Activated T-cell treated with anti-CD3 and anti-CD28 coated beads for 24 hours (primary cell): ENCODE results near the gene LY6G6D.

ENCODE experiments used
- DNase-seq: peaks from one replicate; pipeline ENCODE4 v3.0.0-alpha.2; 2020; ENCODE audit warnings: low read depth

Gene LY6G6D

GRCh38 chr6:31736768-31737314 lies 21.7 kb downstream of the LY6G6D start:
- DNase-seq = no peak

- no peak for DNase-seq
These were observed 22.3 kb downstream of the LY6G6D start for GRCh38 chr6:31737315-31737990.

GRCh38 chr6:31737991-31738979 lies 23.1 kb downstream of the LY6G6D start:
- DNase-seq = peak; percentile 48

- DNase-seq = peak; percentile 95
These were observed 24.7 kb downstream of the LY6G6D start, which contains the start of gene MSH5 for GRCh38 chr6:31739639-31740396. Gene MSH5, plus strand, starts transcription at chr6:31740005. Its CDS starts 462 bp downstream, at chr6:31740467.

GRCh38 chr6:31740397-31741223 lies 25.5 kb downstream of the LY6G6D start:
- no peak for DNase-seq

- no peak for DNase-seq
These were observed 26.7 kb downstream of the LY6G6D start for GRCh38 chr6:31741815-31742214.

GRCh38 chr6:31742894-31743293 lies 27.7 kb downstream of the LY6G6D start:
- no peak for DNase-seq

GRCh38 chr6:31744422-31744821 lies 29.3 kb downstream of the LY6G6D start:
- no peak for DNase-seq

GRCh38 chr6:31749301-31750036 lies 34.3 kb downstream of the LY6G6D start:
- DNase-seq = no peak

GRCh38 chr6:31750411-31751022 lies 35.4 kb downstream of the LY6G6D start:
- no peak for DNase-seq

- DNase-seq = no peak
These were observed 37.7 kb downstream of the LY6G6D start for GRCh38 chr6:31752739-31753319.

GRCh38 chr6:31758281-31758680 lies 43.1 kb downstream of the LY6G6D start:
- DNase-seq = no peak

- no peak for DNase-seq
These were observed 45.6 kb downstream of the LY6G6D start for GRCh38 chr6:31760790-31761189.

GRCh38 chr6:31761343-31761742 lies 46.2 kb downstream of the LY6G6D start:
- DNase-seq = no peak

GRCh38 chr6:31762356-31762755 lies 47.2 kb downstream of the LY6G6D start, which contains the start of gene SAPCD1:
Gene SAPCD1, plus strand, starts transcription at chr6:31762656. Its CDS starts 399 bp downstream, at chr6:31763055.
- DNase-seq = no peak

- no peak for DNase-seq
These were observed 47.9 kb downstream of the LY6G6D start for GRCh38 chr6:31762878-31763618.

- no peak for DNase-seq
These were observed 48.4 kb downstream of the LY6G6D start for GRCh38 chr6:31763619-31763940.

GRCh38 chr6:31764198-31764597 lies 49.0 kb downstream of the LY6G6D start:
- DNase-seq = no peak

GRCh38 chr6:31765559-31765909 lies 50.4 kb downstream of the LY6G6D start:
- DNase-seq = no peak
